ENCODE data around the gene TXNDC17.

TXNDC17 gene

GRCh38 chr17:6603744-6604325, 37.0 kb upstream of the TXNDC17 start:
- no peak for TF ChIP-seq REST (IDR thresholded peaks at IDR 0.05; ENCODE audit: insufficient read depth in 1 of 2, low read depth in 2 of 2, low read length in 2 of 2)
- no peak for TF ChIP-seq FOXP2 (optimal IDR thresholded peaks at IDR 0.05; ENCODE audit: borderline replicate concordance, extremely low read depth, extremely low read length, insufficient read depth)
- no peak for TF ChIP-seq POLR2AphosphoS5 (IDR thresholded peaks at IDR 0.05; ENCODE audit: low read depth, low read length)
- TF ChIP-seq SIN3A (IDR thresholded peaks at IDR 0.05; ENCODE audit: borderline replicate concordance, insufficient read depth, low read length), result no peak
- no peak for TF ChIP-seq TAF1 (IDR thresholded peaks at IDR 0.05; ENCODE audit: borderline replicate concordance, insufficient read depth, low read length)

DNA sequence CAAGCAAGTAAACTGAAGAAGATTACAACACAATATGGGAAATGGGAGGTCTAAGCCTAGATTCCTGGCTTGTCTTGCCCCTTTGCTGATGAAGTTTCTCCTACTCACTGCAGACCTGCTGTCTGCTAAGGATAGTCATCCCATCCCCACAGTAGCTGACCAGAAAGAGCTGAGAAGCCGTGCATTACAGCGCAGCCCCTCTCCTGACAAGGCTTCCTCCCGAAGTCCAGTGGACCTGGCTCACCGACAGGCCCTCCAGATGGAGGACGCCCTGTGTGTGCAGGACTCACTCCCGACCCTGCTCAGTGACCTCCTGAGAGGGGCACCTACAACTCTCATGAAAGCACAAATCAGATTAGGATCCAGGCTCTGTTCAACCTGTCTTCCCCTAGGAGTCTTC, 35.7 kb upstream of the TXNDC17 start:
- TF ChIP-seq FOXP2 (optimal IDR thresholded peaks at IDR 0.05; ENCODE audit: borderline replicate concordance, extremely low read depth, extremely low read length, insufficient read depth), result no peak
- TF ChIP-seq POLR2AphosphoS5 (IDR thresholded peaks at IDR 0.05; ENCODE audit: low read depth, low read length), result no peak
- no peak for TF ChIP-seq REST (IDR thresholded peaks at IDR 0.05; ENCODE audit: insufficient read depth in 1 of 2, low read depth in 2 of 2, low read length in 2 of 2)
- TF ChIP-seq TAF1 (IDR thresholded peaks at IDR 0.05; ENCODE audit: borderline replicate concordance, insufficient read depth, low read length), result no peak
- TF ChIP-seq SIN3A (IDR thresholded peaks at IDR 0.05; ENCODE audit: borderline replicate concordance, insufficient read depth, low read length), result no peak

- no peak for TF ChIP-seq REST (IDR thresholded peaks at IDR 0.05; ENCODE audit: insufficient read depth in 1 of 2, low read depth in 2 of 2, low read length in 2 of 2)
- no peak for TF ChIP-seq POLR2AphosphoS5 (IDR thresholded peaks at IDR 0.05; ENCODE audit: low read depth, low read length)
- TF ChIP-seq FOXP2 (optimal IDR thresholded peaks at IDR 0.05; ENCODE audit: borderline replicate concordance, extremely low read depth, extremely low read length, insufficient read depth), result no peak
- no peak for TF ChIP-seq SIN3A (IDR thresholded peaks at IDR 0.05; ENCODE audit: borderline replicate concordance, insufficient read depth, low read length)
- no peak for TF ChIP-seq TAF1 (IDR thresholded peaks at IDR 0.05; ENCODE audit: borderline replicate concordance, insufficient read depth, low read length)
Measured at GRCh38 chr17:6608321-6608720, 32.5 kb upstream of the TXNDC17 start.

GRCh38 chr17:6610011-6610410, 30.8 kb upstream of the TXNDC17 start:
- TF ChIP-seq TAF1 (IDR thresholded peaks at IDR 0.05; ENCODE audit: borderline replicate concordance, insufficient read depth, low read length) (no peak), POLR2AphosphoS5 (IDR thresholded peaks at IDR 0.05; ENCODE audit: low read depth, low read length) (no peak), SIN3A (IDR thresholded peaks at IDR 0.05; ENCODE audit: borderline replicate concordance, insufficient read depth, low read length) (no peak), FOXP2 (optimal IDR thresholded peaks at IDR 0.05; ENCODE audit: borderline replicate concordance, extremely low read depth, extremely low read length, insufficient read depth) (no peak), REST (IDR thresholded peaks at IDR 0.05; ENCODE audit: insufficient read depth in 1 of 2, low read depth in 2 of 2, low read length in 2 of 2) (no peak)

Measured in PFSK-1 (cell line).